GM23338 (cell line): Measurements from ENCODE around the gene MYO18A. TPM values are rescaled to one million over a fixed set of nuclear protein-coding genes. Genes with fewer than 3 reads are reported as not detected.

Experiments used
- ATAC-seq: fragments of 200-7000 bp; cut with Tn5 transposase; 3 replicates; pipeline ENCODE4 v1.9.1; 2020
- DNase-seq: peaks from one replicate; pipeline ENCODE4 v3.0.0-alpha.2; 2015; ENCODE audit warnings: low spot score
- H2AFZ ChIP-seq: fragments of 200-600 bp; sonication (generic); 2 replicates; pipeline ENCODE4 v1.8.0; 2016; ENCODE audit warnings: antibody characterized with exemption, mild to moderate bottlenecking, moderate library complexity
- H3F3A ChIP-seq: fragments of 200-600 bp; sonication (generic); replicated peaks from 2 replicates; pipeline ENCODE4 v1.8.0; 2017; ENCODE audit warnings: antibody characterized with exemption, mixed run types, low read depth
- H3K27ac ChIP-seq: fragments of 200-600 bp; sonication (generic); 2 replicates; pipeline ENCODE4 v1.6.1; 2016; ENCODE audit warnings: low read depth
- H3K27me3 ChIP-seq: fragments of 200-600 bp; sonication (generic); 2 replicates; pipeline ENCODE4 v1.8.0; 2016; ENCODE audit warnings: mild to moderate bottlenecking, mixed run types, moderate library complexity; ENCODE audit not compliant: insufficient read depth
- H3K36me3 ChIP-seq: fragments of 200-600 bp; sonication (generic); 2 replicates; pipeline ENCODE4 v1.8.0; 2016; ENCODE audit warnings: mild to moderate bottlenecking; ENCODE audit not compliant: insufficient read depth
- H3K4me1 ChIP-seq: fragments of 200-600 bp; sonication (generic); 2 replicates; pipeline ENCODE4 v1.8.0; 2016; ENCODE audit warnings: mild to moderate bottlenecking, moderate library complexity; ENCODE audit not compliant: insufficient read depth
- H3K4me2 ChIP-seq: fragments of 200-600 bp; sonication (generic); 2 replicates; pipeline ENCODE4 v1.7.1; 2017; ENCODE audit warnings: mixed run types
- H3K4me3 ChIP-seq: fragments of 200-600 bp; sonication (generic); 2 replicates; pipeline ENCODE4 v1.6.1; 2016; ENCODE audit warnings: mixed run types
- H3K79me2 ChIP-seq: fragments of 200-600 bp; sonication (generic); replicated peaks from 2 replicates; pipeline ENCODE4 v1.8.0; 2017; ENCODE audit warnings: mild to moderate bottlenecking; ENCODE audit not compliant: insufficient read depth
- H3K9me2 ChIP-seq: fragments of 200-600 bp; sonication (generic); 2 replicates; pipeline ENCODE4 v1.8.0; 2017; ENCODE audit not compliant: insufficient read depth
- H4K20me1 ChIP-seq: fragments of 200-600 bp; sonication (generic); replicated peaks from 2 replicates; pipeline ENCODE4 v1.8.0; 2017; ENCODE audit warnings: mild to moderate bottlenecking; ENCODE audit not compliant: insufficient read depth
- H3K27ac Mint-ChIP-seq: 2 replicates; pipeline ENCODE4 v1.8.0; 2020; ENCODE audit warnings: inconsistent platforms, mild to moderate bottlenecking, moderate library complexity, mixed read lengths
- H3K27me3 Mint-ChIP-seq: 3 replicates; pipeline ENCODE4 v1.8.0; 2022; ENCODE audit warnings: low read depth, mild to moderate bottlenecking, moderate library complexity, mixed read lengths, inconsistent platforms; ENCODE audit not compliant: insufficient read depth, poor library complexity
- H3K36me3 Mint-ChIP-seq: 3 replicates; pipeline ENCODE4 v1.8.0; 2021; ENCODE audit warnings: low read depth, mild to moderate bottlenecking, inconsistent platforms, moderate library complexity, mixed read lengths
- H3K4me1 Mint-ChIP-seq: 3 replicates; pipeline ENCODE4 v1.8.0; 2020; ENCODE audit warnings: mild to moderate bottlenecking, inconsistent platforms, mixed read lengths
- H3K4me3 Mint-ChIP-seq: 3 replicates; pipeline ENCODE4 v1.8.0; 2021; ENCODE audit warnings: moderate library complexity, mild to moderate bottlenecking, inconsistent platforms, mixed read lengths
- H3K9me3 Mint-ChIP-seq: 3 replicates; pipeline ENCODE4 v1.8.0; 2020; ENCODE audit warnings: moderate library complexity, mild to moderate bottlenecking, inconsistent platforms, mixed read lengths
- CREB1 ChIP-seq: fragments of 250-450 bp; sonication (Bioruptor Pico); IDR thresholded peaks from 2 replicates; pipeline ENCODE4 v1.5.0; 2020; ENCODE audit warnings: low read depth, mild to moderate bottlenecking, moderate library complexity
- EZH2 ChIP-seq: fragments of 200-600 bp; sonication (generic); IDR thresholded peaks from one replicate; pipeline ENCODE4 v1.8.0; 2017; ENCODE audit warnings: antibody characterized with exemption, mild to moderate bottlenecking, low read depth; ENCODE audit not compliant: unreplicated experiment
- EZH2phosphoT487 ChIP-seq: fragments of 200-600 bp; sonication (generic); IDR thresholded peaks from one replicate; pipeline ENCODE4 v1.8.1; 2018; ENCODE audit warnings: antibody characterized with exemption; ENCODE audit not compliant: unreplicated experiment
- JUNB ChIP-seq: IDR thresholded peaks from one replicate; pipeline ENCODE4 v1.6.1; 2016; ENCODE audit warnings: antibody characterized with exemption; ENCODE audit not compliant: unreplicated experiment
- NANOG ChIP-seq: IDR thresholded peaks from 2 replicates; pipeline ENCODE4 v1.6.1; 2016; ENCODE audit warnings: antibody characterized with exemption, borderline replicate concordance
- POLR2AphosphoS5 ChIP-seq: IDR thresholded peaks from 2 replicates; pipeline ENCODE4 v1.6.1; 2016; ENCODE audit warnings: antibody characterized with exemption, low read depth
- STAT1 ChIP-seq: IDR thresholded peaks from one replicate; pipeline ENCODE4 v1.6.1; 2016; ENCODE audit warnings: antibody characterized with exemption; ENCODE audit not compliant: unreplicated experiment
- ZNF114 ChIP-seq: fragments of 250-450 bp; sonication (Bioruptor Pico); IDR thresholded peaks from 2 replicates; pipeline ENCODE4 v1.5.0; 2020; ENCODE audit warnings: mild to moderate bottlenecking, moderate library complexity
- polyA plus RNA-seq: library from polyadenylated mRNA; unstranded; fragments of >200 nt; fragmentation: Nextera tagmentation; extraction: Ambion mirVana; gene quantifications from 2 replicates; pipeline ENCODE4 v1.2.1, GENCODE V29; 2016
- total RNA-seq: library from RNA; depleted of rRNA; stranded (reverse); fragments of >200 nt; shearing (Covaris generic); gene quantifications from 2 replicates; pipeline ENCODE4 v1.2.3, GENCODE V29; 2014
- TF ChIP-seq, protein P1 (sequence below), 2 experiments: fragments of 200-600 bp in 1 of 2; sonication (generic) in 1 of 2; conservative IDR thresholded peaks; 2 replicates each; pipeline versions ENCODE4 v1.5.1 to v1.6.1; 2016 to 2017; ENCODE audit warnings: antibody characterized with exemption in 2 of 2, low read depth in 2 of 2, mild to moderate bottlenecking in 2 of 2, moderate library complexity in 1 of 2
- TF ChIP-seq, protein P2 (sequence below): IDR thresholded peaks from one replicate; pipeline ENCODE4 v1.6.1; 2018; ENCODE audit warnings: antibody characterized with exemption; ENCODE audit not compliant: unreplicated experiment
- TF ChIP-seq, protein P3 (sequence below): IDR thresholded peaks from 2 replicates; pipeline ENCODE4 v1.6.1; 2016; ENCODE audit warnings: antibody characterized with exemption

MYO18A gene
- total and polyA plus RNA-seq, 2 experiments from 2014 or later = 18.3 to 37.5 TPM

DNA sequence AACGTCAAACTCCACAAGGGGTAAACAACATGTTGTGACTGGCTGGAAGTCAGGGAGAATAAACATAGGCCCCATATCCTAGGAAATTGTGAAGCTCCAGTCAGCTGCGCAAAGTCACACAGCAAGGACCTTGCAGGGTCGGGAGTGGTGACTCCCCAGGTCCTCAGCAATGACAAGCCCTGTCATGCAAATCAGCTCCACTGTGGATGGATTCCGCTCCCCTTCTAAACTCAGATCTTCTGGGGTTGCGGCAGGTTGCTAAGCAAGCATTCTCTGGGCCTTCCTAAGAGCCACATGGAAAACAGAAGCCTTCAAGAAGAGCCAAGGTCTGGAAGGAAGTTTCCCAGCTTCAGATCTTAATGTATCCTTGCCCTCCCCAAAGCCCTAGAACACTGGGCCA is 28.9 kb upstream of the MYO18A start (continued):
- TF ChIP-seq, protein P1, sequence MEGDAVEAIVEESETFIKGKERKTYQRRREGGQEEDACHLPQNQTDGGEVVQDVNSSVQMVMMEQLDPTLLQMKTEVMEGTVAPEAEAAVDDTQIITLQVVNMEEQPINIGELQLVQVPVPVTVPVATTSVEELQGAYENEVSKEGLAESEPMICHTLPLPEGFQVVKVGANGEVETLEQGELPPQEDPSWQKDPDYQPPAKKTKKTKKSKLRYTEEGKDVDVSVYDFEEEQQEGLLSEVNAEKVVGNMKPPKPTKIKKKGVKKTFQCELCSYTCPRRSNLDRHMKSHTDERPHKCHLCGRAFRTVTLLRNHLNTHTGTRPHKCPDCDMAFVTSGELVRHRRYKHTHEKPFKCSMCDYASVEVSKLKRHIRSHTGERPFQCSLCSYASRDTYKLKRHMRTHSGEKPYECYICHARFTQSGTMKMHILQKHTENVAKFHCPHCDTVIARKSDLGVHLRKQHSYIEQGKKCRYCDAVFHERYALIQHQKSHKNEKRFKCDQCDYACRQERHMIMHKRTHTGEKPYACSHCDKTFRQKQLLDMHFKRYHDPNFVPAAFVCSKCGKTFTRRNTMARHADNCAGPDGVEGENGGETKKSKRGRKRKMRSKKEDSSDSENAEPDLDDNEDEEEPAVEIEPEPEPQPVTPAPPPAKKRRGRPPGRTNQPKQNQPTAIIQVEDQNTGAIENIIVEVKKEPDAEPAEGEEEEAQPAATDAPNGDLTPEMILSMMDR (conservative IDR thresholded peaks at IDR 0.05; ENCODE audit: low read depth in 2 of 2) = no peak
- no peak for TF ChIP-seq ZNF114 (CRISPR knock-in tag)
- TF ChIP-seq JUNB = no peak
- TF ChIP-seq, protein P2, sequence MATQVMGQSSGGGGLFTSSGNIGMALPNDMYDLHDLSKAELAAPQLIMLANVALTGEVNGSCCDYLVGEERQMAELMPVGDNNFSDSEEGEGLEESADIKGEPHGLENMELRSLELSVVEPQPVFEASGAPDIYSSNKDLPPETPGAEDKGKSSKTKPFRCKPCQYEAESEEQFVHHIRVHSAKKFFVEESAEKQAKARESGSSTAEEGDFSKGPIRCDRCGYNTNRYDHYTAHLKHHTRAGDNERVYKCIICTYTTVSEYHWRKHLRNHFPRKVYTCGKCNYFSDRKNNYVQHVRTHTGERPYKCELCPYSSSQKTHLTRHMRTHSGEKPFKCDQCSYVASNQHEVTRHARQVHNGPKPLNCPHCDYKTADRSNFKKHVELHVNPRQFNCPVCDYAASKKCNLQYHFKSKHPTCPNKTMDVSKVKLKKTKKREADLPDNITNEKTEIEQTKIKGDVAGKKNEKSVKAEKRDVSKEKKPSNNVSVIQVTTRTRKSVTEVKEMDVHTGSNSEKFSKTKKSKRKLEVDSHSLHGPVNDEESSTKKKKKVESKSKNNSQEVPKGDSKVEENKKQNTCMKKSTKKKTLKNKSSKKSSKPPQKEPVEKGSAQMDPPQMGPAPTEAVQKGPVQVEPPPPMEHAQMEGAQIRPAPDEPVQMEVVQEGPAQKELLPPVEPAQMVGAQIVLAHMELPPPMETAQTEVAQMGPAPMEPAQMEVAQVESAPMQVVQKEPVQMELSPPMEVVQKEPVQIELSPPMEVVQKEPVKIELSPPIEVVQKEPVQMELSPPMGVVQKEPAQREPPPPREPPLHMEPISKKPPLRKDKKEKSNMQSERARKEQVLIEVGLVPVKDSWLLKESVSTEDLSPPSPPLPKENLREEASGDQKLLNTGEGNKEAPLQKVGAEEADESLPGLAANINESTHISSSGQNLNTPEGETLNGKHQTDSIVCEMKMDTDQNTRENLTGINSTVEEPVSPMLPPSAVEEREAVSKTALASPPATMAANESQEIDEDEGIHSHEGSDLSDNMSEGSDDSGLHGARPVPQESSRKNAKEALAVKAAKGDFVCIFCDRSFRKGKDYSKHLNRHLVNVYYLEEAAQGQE = no peak

DNA sequence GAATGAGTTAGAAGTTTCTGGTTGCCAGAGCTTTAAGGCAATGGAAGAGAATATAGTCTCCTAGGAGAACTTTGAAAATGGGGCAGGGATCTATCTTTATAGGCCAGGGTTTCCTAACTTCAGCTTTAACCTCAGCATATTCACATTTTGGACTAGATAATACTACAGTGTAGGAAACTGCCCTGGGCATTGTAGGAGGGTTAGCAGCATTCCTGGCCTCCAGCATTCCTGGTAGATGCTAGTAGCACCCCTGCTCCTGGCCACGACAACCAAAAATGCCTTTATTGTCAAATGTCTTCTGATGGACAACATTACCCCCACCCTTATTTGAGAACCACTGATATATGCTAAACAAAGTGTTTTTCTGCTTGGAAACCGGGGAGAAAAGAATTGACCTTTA is 27.8 kb upstream of the MYO18A start:
- Histone ChIP-seq H3K4me1 (peaks cover 13% of the 10 kb centered on the region), H3K27me3 (no peaks in the 10 kb centered on the region), H3K36me3 (no peaks in the 10 kb centered on the region), H3K9me2 (no peaks in the 10 kb centered on the region), H3F3A (no peaks in the 10 kb centered on the region), H3K79me2 (no peaks in the 10 kb centered on the region), H2AFZ (peak overlapping the region; percentile 92; the same call in 1 of the 2 replicates), H3K4me2 (0 out of 2 replicates have a peak overlapping the region, but pooled peaks have one; percentile 40), H3K27ac (no peak overlapping the region), H4K20me1 (no peaks in the 10 kb centered on the region), H3K4me3 (no peak overlapping the region)
- Mint-ChIP-seq H3K27me3 (peaks cover 5% of the 10 kb centered on the region), H3K27ac (no peak overlapping the region; the same call in 1 of the 2 replicates), H3K36me3 (no peaks in the 10 kb centered on the region), H3K4me1 (peaks cover 25% of the 10 kb centered on the region), H3K4me3 (no peak overlapping the region; the same call in 2 of the 3 replicates), H3K9me3 (no peaks in the 10 kb centered on the region)
- no peak for DNase-seq
- no peak; the same call in 2 of the 3 replicates for ATAC-seq
- TF ChIP-seq POLR2AphosphoS5 (no peak), STAT1 (no peak), EZH2phosphoT487 (no peak), JUNB (no peak), NANOG (no peak), CREB1 (CRISPR knock-in tag) (no peak), EZH2 (no peak), ZNF114 (CRISPR knock-in tag) (no peak)
- TF ChIP-seq, protein P3, sequence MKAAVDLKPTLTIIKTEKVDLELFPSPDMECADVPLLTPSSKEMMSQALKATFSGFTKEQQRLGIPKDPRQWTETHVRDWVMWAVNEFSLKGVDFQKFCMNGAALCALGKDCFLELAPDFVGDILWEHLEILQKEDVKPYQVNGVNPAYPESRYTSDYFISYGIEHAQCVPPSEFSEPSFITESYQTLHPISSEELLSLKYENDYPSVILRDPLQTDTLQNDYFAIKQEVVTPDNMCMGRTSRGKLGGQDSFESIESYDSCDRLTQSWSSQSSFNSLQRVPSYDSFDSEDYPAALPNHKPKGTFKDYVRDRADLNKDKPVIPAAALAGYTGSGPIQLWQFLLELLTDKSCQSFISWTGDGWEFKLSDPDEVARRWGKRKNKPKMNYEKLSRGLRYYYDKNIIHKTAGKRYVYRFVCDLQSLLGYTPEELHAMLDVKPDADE = no peak
- TF ChIP-seq, protein P2 = no peak
- TF ChIP-seq, protein P1 (conservative IDR thresholded peaks at IDR 0.05; ENCODE audit: low read depth in 2 of 2) = no peak
